Umbilical cord (tissue), 2 donors: ENCODE data around the gene NPIPA7. TPM values are rescaled to one million over a fixed set of nuclear protein-coding genes. Genes with fewer than 3 reads are reported as not detected.
"Not testable (repeated sequence)": the region's sequence is repeated elsewhere in the genome, so short reads cannot be mapped to it uniquely, and the experiment has no call there.

ENCODE experiments used
- DNase-seq: peaks from one replicate; pipeline ENCODE4 v3.0.0-alpha.2; 2015; ENCODE audit warnings: low spot score
- total RNA-seq: library from RNA; depleted of rRNA; stranded (reverse); fragments of >200 nt; gene quantifications from one replicate; pipeline ENCODE4 v1.2.3, GENCODE V29; 2014; ENCODE audit warnings: low replicate concordance; ENCODE audit not compliant: insufficient read depth

The NPIPA7 gene
- total RNA-seq, 1 donor from 2014 or later, result not detected

GRCh38 chr16:16417914-16418544 lies 39.1 kb downstream of the NPIPA7 start:
- not testable (repeated sequence) for DNase-seq

GRCh38 chr16:16420515-16420914 lies 41.6 kb downstream of the NPIPA7 start:
- DNase-seq, result not testable (repeated sequence)

GRCh38 chr16:16425146-16425545 lies 46.2 kb downstream of the NPIPA7 start:
- not testable (repeated sequence) for DNase-seq

DNA sequence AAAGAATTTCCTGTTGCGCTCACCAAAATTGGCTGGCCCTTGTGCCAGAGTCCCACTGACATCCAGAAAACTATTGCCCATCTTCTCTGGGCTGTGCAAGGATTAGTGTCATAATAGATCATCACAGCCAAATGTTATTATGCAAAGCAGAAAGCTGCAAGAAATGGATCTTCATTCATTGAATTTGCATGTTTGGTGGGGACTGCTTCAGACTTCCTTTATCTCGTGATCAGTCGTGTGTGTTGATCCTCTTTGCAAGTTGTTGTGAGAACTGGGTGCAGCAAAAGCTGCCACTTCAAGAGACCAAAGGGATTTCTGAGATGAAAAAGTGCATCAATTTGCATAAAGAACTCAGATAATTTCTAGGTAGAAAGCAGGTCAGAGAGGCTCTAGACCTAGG lies 52.2 kb downstream of the NPIPA7 start:
- not testable (repeated sequence) for DNase-seq

GRCh38 chr16:16434711-16435110 lies 55.8 kb downstream of the NPIPA7 start:
- DNase-seq, result not testable (repeated sequence)

GRCh38 chr16:16441401-16441800 lies 62.5 kb downstream of the NPIPA7 start:
- not testable (repeated sequence) for DNase-seq

Other genes with a start within 250 kb of the NPIPA7 start
- gene ABCC6, start 155.6 kb upstream of the NPIPA7 start, total RNA-seq, result 0.96 TPM
- 14.9 TPM for gene NOMO3, start 146.6 kb upstream of the NPIPA7 start, total RNA-seq